HG02973 (cell line): Measurements from ENCODE around the gene CHRM2.

Source experiments
- ATAC-seq: cut with Tn5 transposase; IDR thresholded peaks from one replicate; pipeline ENCODE4 v1.9.1; 2021; ENCODE audit warnings: moderate library complexity; ENCODE audit not compliant: unreplicated experiment

The CHRM2 gene

DNA sequence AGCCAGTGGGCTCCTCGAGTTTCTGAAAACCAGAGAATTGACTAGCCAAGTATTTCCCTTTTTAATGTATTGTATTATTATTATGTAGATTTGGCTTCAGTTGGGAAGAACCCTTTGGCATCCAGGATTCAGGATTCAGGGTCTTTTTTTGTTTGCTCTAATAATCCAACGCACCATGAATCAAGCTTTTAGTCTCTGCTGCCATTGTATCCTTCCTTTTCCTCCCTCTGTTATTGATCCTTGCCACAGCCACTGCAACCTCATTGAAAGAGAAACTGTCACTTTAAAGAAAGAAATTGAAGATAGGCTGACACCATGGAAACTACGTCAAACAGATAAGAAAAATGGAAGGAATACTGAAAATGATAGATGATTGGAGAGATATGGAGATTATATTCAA lies 150.0 kb downstream of the CHRM2 start:
- ATAC-seq, result no peak

DNA sequence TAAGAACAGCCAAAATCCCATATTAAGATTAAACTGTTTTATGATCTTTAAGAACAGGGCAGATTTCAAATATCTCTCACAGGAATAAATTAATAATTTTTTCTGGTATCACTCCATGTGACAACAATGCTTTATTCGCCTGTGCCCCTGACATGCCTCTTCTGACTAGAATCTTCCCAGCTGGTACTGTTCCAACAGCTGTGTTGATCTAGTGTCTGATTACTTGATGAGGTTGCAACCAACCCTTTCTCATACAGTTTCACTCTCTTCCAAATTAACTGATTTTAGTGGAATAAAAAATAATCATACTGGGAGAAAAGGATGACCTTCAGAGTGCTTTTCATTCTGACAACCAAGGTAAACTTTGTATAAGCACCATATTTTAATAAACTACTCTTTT lies 151.9 kb downstream of the CHRM2 start:
- ATAC-seq, result no peak

DNA sequence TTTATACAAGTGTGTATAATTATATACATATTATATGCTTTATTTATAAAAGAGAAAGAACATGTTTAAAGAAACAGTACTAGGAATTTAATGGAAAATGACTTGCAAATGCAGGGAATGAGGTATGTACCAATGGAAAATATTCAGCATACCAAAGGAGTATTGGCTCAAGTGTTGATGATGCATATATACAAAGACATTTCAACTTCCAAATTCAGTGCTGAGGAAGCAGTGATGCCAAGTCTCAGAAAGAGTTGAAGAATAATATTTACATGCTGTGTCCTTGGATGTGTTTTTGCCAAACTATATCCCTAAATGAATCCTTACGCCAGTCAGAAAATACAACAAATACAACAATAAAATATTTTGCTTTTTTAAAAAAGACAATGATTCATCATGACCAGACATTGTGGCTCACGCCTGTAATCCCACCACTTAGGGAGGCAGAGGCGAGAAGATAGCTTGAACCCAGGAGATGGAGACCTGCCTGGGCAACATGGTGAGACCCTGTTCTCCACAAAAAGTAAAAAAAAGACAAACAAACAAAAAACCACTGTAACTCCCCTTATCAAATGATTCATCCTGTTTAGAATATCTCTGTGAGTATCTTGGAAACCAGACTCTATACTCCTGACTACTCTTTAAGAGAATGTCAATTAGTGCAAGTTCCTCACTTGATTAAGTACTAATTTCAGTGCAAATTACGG lies 157.2 kb downstream of the CHRM2 start:
- no peak for ATAC-seq

DNA sequence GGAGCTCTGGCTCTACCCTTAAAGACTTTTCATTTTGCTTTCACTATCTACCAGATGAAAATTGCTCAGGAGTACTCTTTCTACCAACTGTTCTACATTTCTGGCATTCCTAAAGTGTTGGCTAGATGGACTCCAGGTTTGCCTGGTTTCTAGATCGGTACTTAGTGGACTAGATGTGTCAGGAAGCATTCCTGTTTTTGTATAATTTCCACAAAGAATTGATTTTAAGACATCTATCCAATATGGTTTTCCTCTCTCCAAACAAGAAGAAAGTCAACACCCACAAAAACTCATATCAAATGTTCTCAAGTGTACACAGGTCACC lies 157.7 kb downstream of the CHRM2 start:
- ATAC-seq, result no peak

DNA sequence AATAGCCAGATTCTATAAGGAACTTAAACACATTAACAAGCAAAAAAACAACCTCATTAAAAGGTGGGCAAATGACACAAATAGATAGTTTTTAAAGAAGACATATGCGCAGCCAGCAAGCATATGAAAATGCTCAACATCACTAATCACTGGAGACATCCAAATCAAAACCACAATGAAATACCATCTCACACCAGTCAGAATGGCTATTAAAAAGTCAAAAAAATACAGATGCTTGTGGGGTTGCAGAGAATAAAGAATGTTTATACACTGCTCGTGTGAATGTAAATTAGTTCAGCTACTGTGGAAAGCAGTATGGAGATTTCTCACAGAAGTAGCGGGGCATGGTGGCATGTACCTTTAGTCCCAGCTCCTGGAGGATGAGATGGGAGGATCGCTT lies 164.0 kb downstream of the CHRM2 start:
- ATAC-seq, result no peak

DNA sequence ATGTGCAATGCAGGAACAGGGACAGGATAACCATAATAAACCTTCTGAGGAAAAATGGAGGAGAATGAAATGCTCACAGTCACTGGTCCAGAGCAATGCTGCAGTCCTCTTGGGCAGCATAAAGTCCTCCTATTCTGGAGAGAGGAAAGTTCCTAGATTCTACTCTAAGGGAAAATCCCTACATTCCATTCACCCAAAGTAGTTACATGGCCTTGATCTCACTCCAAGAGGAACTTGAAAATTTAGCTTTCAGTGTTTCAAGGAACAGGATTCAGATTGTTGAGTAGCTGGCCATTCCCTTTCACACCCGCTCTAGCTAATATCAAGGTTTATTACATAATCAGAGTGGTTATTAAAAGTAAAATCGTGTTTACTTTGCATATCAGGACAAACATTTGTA lies 168.3 kb downstream of the CHRM2 start:
- ATAC-seq, result no peak

DNA sequence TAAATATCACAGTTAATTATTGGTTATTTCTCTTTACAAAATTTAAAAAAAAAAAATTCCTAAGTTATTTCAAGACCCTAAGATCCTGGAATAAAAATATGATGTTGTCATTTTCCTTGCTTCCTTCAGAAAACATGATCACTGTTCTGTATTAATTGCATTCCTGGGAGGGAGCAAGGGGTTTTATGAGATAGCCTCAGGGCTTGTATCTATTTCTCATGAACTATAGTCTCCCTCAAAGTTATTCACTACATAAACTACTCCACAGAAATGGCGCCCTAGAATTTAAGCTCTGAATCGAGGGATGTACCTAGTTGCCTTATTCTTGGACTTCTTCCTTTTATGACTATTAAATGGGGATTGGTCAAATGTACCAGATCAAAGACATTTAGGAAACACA lies 170.3 kb downstream of the CHRM2 start:
- ATAC-seq, result no peak

DNA sequence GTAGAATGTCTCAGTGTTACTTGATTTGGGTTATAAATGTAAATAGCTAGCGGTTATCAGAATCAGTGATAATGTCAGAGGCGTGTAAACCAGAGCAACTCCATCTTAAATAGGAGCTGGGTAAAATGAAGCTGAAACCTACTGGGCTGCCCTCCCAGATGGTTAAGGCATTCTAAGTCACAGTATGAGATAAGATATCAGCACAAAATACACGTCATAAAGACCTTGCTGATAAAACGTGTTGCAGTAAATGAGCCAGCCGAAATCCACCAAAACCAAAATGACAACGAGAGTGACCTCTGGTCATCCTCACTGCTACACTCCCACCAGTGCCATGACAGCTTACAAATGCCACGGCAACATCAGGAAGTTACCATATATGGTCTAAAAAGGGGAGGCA lies 172.3 kb downstream of the CHRM2 start:
- ATAC-seq, result no peak

DNA sequence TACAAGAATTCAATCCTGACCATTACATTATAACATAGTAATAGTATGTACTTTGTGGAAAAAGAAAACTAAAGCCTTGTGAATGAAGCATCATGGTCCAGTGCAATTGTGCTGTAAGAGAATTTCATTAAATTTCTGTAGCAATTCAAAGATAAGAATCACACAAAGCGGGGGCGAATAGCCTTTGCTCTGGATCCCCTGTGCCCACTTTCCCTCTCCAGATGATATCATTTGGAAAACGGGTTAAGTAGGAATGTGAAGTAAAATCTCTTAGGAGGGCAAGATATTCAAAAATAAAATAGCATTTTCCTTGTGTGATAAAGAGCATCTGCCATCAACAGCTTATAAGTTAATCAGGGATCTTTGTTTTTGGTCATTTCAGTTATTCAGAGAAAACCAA lies 177.1 kb downstream of the CHRM2 start:
- no peak for ATAC-seq

DNA sequence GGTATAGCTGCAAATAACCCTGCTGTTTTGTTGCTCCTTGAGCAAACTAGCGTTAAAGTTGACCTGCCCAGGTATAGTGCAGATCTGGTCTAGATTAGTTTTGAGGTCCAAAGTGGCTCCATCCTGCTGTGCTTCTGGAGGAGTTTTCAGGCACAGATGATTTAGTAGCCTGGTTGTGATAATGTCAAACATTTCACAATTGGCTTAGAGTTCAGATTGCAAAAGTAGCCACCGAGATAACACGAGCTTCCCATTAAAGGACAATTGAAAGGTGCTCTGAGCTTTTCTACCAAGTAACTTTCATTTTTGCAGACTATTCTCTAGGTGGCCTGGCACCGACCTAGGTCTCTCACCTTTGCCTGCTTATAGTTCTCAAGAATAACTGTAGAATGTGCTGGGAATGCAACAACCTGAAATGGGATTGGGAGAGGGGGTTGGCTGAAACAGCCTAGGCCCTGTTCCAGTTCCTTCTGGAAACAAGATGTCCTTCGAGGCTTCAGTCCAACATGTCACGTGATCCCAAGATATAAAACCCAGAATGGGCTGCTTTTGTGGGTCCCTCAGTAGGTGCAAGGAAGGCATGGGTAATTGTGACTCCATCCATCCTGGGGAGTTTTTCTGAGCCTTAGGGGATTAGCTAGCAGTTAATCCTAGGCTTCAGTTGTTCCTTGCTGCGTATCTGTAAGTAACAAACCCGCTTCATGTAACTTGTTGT lies 201.0 kb downstream of the CHRM2 start:
- ATAC-seq, result no peak
